BLaER1 treated with 17β-estradiol and CSF1 and Interleukin-3, amounts not matched to agents 10 nM and 100 nM (cell line): ENCODE results near the gene TMCC3.

Experiments
- H3K27ac ChIP-seq, 11 experiments: shearing (Covaris generic); formaldehyde crosslinking; 2 replicates each; pipeline ENCODE4 v1.8.1; 2022
- H3K27me3 ChIP-seq, 11 experiments: shearing (Covaris generic); formaldehyde crosslinking; 2 replicates each; pipeline ENCODE4 v1.8.1; 2022
- H3K36me3 ChIP-seq, 11 experiments: shearing (Covaris generic); formaldehyde crosslinking; 2 replicates each; pipeline ENCODE4 v1.8.1; 2022
- H3K4me1 ChIP-seq, 10 experiments: shearing (Covaris generic); formaldehyde crosslinking; 2 replicates each; pipeline ENCODE4 v1.8.1; 2022
- H3K4me2 ChIP-seq, 11 experiments: shearing (Covaris generic); formaldehyde crosslinking; 2 replicates each; pipeline ENCODE4 v1.8.1; 2022
- H3K4me3 ChIP-seq, 10 experiments: shearing (Covaris generic); formaldehyde crosslinking; 2 replicates each; pipeline ENCODE4 v1.8.1; 2022
- H3K9ac ChIP-seq, 11 experiments: shearing (Covaris generic); formaldehyde crosslinking; 2 replicates each; pipeline ENCODE4 v1.8.1; 2022
- H3K9me3 ChIP-seq, 11 experiments: shearing (Covaris generic); formaldehyde crosslinking; replicated peaks in 1 of 11; 2 replicates each; pipeline ENCODE4 v1.8.1; 2022
- H4K20me1 ChIP-seq, 11 experiments: shearing (Covaris generic); formaldehyde crosslinking; 2 replicates each; pipeline ENCODE4 v1.8.1; 2022
- Cebpa-rat ChIP-seq, 11 experiments: shearing (Covaris generic); IDR thresholded peaks; 2 replicates each; pipeline ENCODE4 v1.8.1; 2022

TMCC3 gene

DNA sequence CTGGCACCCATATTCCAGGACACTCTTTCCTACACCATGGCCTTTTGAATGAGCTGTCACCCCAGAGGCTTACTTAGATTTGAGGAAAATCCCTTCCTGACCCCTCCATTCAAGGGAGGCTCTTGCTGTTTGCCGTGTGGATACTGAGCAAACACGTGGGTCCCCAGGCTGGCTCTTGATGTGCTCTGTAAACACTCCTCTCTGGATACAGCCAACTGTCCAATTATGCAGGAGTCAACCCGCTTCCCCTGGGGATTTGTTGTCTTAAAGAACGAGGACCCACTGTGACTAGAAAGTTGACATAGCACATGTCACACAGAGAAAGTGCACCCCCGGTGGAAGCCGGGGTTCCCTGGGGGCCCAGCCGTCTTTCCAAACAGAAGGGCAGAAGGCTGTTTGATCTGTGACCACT lies 114.8 kb downstream of the TMCC3 start:
- H3K4me3 ChIP-seq: no peak overlapping the region
- H3K4me2 ChIP-seq: peak overlapping the region in 10 of 11 experiments; percentile 31 to 87 (median 72); a peak in 19 of 22 replicates
- no peaks in the 10 kb centered on the region for H3K9me3 ChIP-seq

DNA sequence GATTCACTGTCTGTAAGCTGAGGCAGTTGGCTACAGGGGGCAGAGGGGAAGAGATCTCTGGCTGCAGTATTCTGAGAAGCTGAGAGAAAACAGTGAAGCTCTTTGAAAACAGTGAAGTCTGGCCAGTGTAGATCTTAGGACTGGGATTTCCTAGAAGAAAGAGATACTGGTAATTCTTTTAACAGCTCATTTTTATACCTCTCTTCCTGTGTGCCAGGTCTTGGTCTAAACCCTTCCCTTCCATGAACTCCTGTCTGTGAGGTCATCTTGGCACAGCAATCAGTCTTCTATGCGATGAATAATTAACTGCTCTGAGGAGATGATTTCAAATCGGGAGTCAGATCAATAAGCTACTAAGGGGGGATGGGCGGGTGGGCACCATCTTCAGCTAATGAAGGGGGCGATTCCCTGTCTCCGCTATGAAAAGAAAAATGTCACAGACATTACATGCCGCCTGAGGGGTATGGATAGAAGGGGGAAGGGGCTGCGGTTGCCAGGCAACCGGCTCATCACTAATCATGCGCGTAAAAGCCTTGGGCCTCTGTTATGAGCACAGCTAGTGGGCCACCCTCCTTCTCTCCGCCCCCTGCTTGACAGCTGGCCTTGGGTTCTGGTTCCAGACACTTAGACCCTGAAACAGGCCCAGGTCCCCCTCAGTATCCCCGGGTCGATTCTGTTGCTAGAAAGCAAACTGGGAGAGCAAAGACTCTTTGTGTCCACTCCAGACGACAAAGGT lies 115.4 kb downstream of the TMCC3 start:
- Histone ChIP-seq H4K20me1 (no peaks in the 10 kb centered on the region), H3K9me3 (no peaks in the 10 kb centered on the region), H3K4me3 (no peak overlapping the region), H3K4me1 (peaks cover 0 to 34% (median 21%) of the 10 kb centered on the region in 10 experiments; a peak in 16 of 20 replicates), H3K27me3 (0 out of 22 replicates have a peak, but pooled peaks cover 0 to 6% (median 0%) of the 10 kb centered on the region in 11 experiments), H3K36me3 (no peaks in the 10 kb centered on the region), H3K9ac (peak overlapping the region in 1 of 11 experiments; percentile 35; a peak in 2 of 22 replicates), H3K4me2 (peak overlapping the region in 9 of 11 experiments; percentile 33 to 87 (median 73); a peak in 17 of 22 replicates), H3K27ac (peak overlapping the region in 3 of 11 experiments; percentile 10 to 31 (median 18); a peak in 3 of 22 replicates)
- TF ChIP-seq Cebpa-rat (IDR thresholded peaks at IDR 0.05): no peak

More for the DNA sequence above, 114.8 kb downstream of the TMCC3 start:
- H3K9ac ChIP-seq: peak overlapping the region in 1 of 11 experiments; percentile 35; a peak in 2 of 22 replicates
- H3K36me3 ChIP-seq: no peaks in the 10 kb centered on the region
- TF ChIP-seq Cebpa-rat (IDR thresholded peaks at IDR 0.05): no peak
- 0 out of 22 replicates have a peak, but pooled peaks cover 0 to 6% (median 0%) of the 10 kb centered on the region in 11 experiments for H3K27me3 ChIP-seq
- no peaks in the 10 kb centered on the region for H4K20me1 ChIP-seq
- peaks cover 0 to 34% (median 21%) of the 10 kb centered on the region in 10 experiments; a peak in 16 of 20 replicates for H3K4me1 ChIP-seq
- H3K27ac ChIP-seq: peak overlapping the region in 3 of 11 experiments; percentile 10 to 31 (median 18); a peak in 4 of 22 replicates

DNA sequence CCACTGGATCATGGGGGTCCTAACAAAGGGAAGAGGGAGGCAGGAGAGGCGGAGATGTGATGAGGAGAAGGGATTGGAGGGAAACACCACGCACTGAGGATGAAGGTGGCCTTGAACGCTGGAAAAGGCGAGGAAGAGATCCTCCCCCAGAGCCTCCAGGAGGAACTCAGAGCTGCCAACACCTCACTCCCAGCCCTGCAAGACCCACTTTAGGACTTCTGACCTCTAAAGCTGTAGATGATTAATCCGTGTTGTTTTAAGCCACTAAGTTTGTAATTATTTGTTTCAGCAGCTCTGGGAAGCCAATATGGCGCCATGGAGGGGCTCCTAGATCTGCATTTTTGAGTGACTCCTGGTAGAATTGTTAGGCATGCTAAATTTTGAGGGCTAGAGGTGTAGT lies 116.1 kb downstream of the TMCC3 start:
- no peaks in the 10 kb centered on the region for H4K20me1 ChIP-seq
- H3K4me2 ChIP-seq: peak overlapping the region in 4 of 11 experiments; percentile 4 to 87 (median 57); a peak in 7 of 22 replicates
- TF ChIP-seq Cebpa-rat (IDR thresholded peaks at IDR 0.05): no peak

DNA sequence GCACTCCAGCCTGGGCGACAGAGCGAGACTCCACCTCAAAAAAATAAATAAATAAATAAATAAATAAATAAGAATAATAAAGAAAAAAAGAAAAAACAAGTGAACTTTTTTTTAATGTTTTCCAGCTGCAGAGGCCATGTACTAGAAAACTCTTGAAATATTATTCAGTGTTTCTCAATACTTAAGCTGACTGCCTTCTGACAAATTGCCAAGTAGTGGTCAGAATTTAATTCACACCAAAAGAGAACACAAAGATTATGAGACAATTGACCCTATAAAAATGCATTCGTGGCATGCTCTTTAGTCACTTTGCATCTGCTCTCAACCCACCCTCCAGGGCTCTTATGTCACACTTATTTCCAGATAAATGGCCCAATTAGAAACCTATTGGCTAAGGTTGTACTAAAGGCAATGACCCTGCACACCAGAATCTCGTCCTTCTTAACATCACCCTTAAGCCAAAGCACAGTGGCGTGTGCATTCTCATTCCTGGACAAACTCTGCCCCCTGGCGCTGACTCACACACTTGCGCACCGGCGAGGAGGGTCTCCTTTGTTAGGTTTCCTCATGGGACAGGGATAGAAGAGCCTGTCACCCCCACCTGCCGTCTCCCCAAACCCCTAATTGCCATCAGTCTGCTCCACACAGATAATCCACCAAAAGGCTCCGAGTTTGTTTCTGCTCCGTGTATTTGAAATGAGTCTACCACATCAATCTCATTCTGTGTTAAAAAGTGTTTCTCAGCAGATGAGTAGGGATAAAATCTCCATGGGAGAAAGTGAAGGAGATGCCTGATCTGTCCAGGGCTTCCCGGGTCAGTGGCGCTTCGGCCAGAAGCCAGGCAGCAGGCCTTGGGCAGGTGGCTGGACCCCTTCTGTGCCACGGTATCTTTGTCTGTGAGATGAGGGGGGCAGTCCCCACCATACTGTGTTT lies 117.6 kb downstream of the TMCC3 start:
- no peak for TF ChIP-seq Cebpa-rat (IDR thresholded peaks at IDR 0.05)
- Histone ChIP-seq H3K4me1 (peaks cover 0 to 43% (median 27%) of the 10 kb centered on the region in 10 experiments; a peak in 17 of 20 replicates), H3K27me3 (0 out of 22 replicates have a peak, but pooled peaks cover 0 to 6% (median 0%) of the 10 kb centered on the region in 11 experiments), H3K9ac (no peak overlapping the region), H4K20me1 (no peaks in the 10 kb centered on the region), H3K4me3 (no peak overlapping the region), H3K27ac (no peak overlapping the region), H3K4me2 (no peak overlapping the region), H3K36me3 (no peaks in the 10 kb centered on the region), H3K9me3 (no peaks in the 10 kb centered on the region)

More for the DNA sequence above, 116.1 kb downstream of the TMCC3 start:
- Histone ChIP-seq H3K9me3 (no peaks in the 10 kb centered on the region), H3K4me3 (no peak overlapping the region), H3K27ac (no peak overlapping the region), H3K4me1 (peaks cover 0 to 37% (median 22%) of the 10 kb centered on the region in 10 experiments; a peak in 17 of 20 replicates), H3K27me3 (0 out of 22 replicates have a peak, but pooled peaks cover 0 to 6% (median 0%) of the 10 kb centered on the region in 11 experiments), H3K36me3 (no peaks in the 10 kb centered on the region), H3K9ac (no peak overlapping the region)

DNA sequence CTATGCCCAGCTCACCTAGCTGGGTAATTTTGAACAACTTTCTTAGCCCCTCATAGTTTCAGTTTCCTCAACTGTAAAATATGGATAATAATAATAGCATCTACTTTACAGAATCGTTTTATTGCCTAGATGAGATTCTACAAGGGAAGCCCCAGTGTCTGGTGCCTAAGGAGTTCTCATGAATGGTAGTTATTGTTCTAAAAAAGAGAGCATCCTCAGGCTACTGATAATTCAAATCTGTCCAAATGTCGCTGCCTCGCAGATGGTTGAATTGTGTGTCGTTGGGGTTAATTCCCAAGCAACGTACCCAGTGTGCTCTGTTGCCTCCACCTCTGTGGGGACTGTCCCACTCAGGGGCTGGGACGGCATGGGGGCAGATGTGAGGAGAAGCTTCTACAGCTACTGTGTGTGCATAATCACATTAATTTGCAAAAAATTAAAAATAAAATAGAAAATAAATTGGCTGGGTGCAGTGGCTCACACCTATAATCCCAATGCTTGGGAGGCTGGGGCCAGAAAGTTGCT lies 119.1 kb downstream of the TMCC3 start:
- H3K27ac ChIP-seq: no peak overlapping the region
- TF ChIP-seq Cebpa-rat (IDR thresholded peaks at IDR 0.05): no peak

DNA sequence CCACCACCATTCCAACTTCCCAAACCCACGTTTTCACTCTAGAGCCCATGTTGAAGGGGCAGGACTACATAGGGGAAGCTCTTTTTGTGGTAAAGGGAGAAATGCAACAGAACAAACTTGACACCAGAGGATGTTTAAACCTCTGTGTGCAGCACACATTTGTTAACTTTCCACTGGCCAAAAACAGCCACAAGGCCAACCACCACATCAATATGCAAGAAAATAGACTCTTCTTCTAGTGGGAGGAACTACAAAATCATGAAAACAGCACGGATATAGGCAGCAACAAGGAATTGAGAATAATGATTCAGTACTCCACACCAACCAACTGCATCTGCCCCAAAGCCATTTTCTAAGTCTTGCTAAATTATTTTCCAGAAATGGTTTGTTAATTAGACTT lies 124.4 kb downstream of the TMCC3 start:
- H3K4me1 ChIP-seq: peaks cover 0 to 14% (median 9%) of the 10 kb centered on the region in 10 experiments; a peak in 13 of 20 replicates
- H3K9ac ChIP-seq: no peak overlapping the region
- peak overlapping the region in 1 of 11 experiments; percentile 33; a peak in 3 of 22 replicates for H3K4me2 ChIP-seq
- H3K4me3 ChIP-seq: no peak overlapping the region
- no peak for TF ChIP-seq Cebpa-rat (IDR thresholded peaks at IDR 0.05)
- H3K27ac ChIP-seq: no peak overlapping the region
- no peaks in the 10 kb centered on the region for H3K36me3 ChIP-seq
- no peaks in the 10 kb centered on the region for H4K20me1 ChIP-seq
- H3K9me3 ChIP-seq: no peaks in the 10 kb centered on the region
- no peaks in the 10 kb centered on the region for H3K27me3 ChIP-seq

More for the DNA sequence above, 119.1 kb downstream of the TMCC3 start:
- no peak overlapping the region for H3K4me2 ChIP-seq
- no peaks in the 10 kb centered on the region for H3K36me3 ChIP-seq
- H3K9me3 ChIP-seq: no peaks in the 10 kb centered on the region
- no peak overlapping the region for H3K4me3 ChIP-seq
- peaks cover under 1 to 37% (median 23%) of the 10 kb centered on the region in 10 experiments; a peak in 18 of 20 replicates for H3K4me1 ChIP-seq
- H4K20me1 ChIP-seq: no peaks in the 10 kb centered on the region
- no peak overlapping the region for H3K9ac ChIP-seq
- H3K27me3 ChIP-seq: 0 out of 22 replicates have a peak, but pooled peaks cover 0 to 6% (median 0%) of the 10 kb centered on the region in 11 experiments
